HepG2 (cell line): ENCODE measurements around the gene HOXD4. TPM values are rescaled to one million over a fixed set of nuclear protein-coding genes. Genes with fewer than 3 reads are reported as not detected.

ENCODE experiments used
- AKAP8 ChIP-seq: sonication (generic); formaldehyde crosslinking; IDR thresholded peaks from 2 replicates; pipeline ENCODE4 v1.5.1; 2020; ENCODE audit warnings: mild to moderate bottlenecking, missing genetic modification reagents
- ELF3 ChIP-seq: IDR thresholded peaks from 2 replicates; pipeline ENCODE4 v1.6.1; 2016; ENCODE audit warnings: missing genetic modification reagents, missing compliant biosample characterization
- GZF1 ChIP-seq: sonication (generic); formaldehyde crosslinking; IDR thresholded peaks from 2 replicates; pipeline ENCODE4 v1.5.1; 2020; ENCODE audit warnings: mild to moderate bottlenecking, missing genetic modification reagents
- HOXA3 ChIP-seq: sonication (generic); formaldehyde crosslinking; IDR thresholded peaks from 2 replicates; pipeline ENCODE4 v1.5.0; 2020; ENCODE audit warnings: missing genetic modification reagents
- IKZF1 ChIP-seq: fragments of 450-650 bp; IDR thresholded peaks from 2 replicates; pipeline ENCODE4 v1.7.1; 2016
- JUNB ChIP-seq: sonication (generic); formaldehyde crosslinking; IDR thresholded peaks from 2 replicates; pipeline ENCODE4 v1.8.0; 2022; ENCODE audit warnings: missing genetic modification reagents, mild to moderate bottlenecking, borderline replicate concordance
- MAFG ChIP-seq: sonication (generic); formaldehyde crosslinking; IDR thresholded peaks from 2 replicates; pipeline ENCODE4 v1.5.1; 2020; ENCODE audit warnings: mild to moderate bottlenecking, missing genetic modification reagents
- MBNL3 ChIP-seq: fragments of 250-450 bp; sonication (Bioruptor Pico); conservative IDR thresholded peaks from 2 replicates; pipeline ENCODE4 v1.8.0; 2022; ENCODE audit warnings: mild to moderate bottlenecking, inconsistent platforms
- MEF2D ChIP-seq: sonication (generic); formaldehyde crosslinking; IDR thresholded peaks from 2 replicates; pipeline ENCODE4 v1.5.1; 2020; ENCODE audit warnings: mild to moderate bottlenecking, missing genetic modification reagents
- NFE2L2 ChIP-seq: fragments of 150-350 bp; IDR thresholded peaks from 2 replicates; pipeline ENCODE4 v1.6.1; 2014; ENCODE audit warnings: low read length
- POLR2A ChIP-seq, 2 experiments: IDR thresholded peaks; 2 replicates each; pipeline ENCODE4 v1.6.1; 2011; ENCODE audit warnings: low read depth in 2 of 2, low read length in 2 of 2, mild to moderate bottlenecking in 1 of 2, moderate library complexity in 1 of 2; ENCODE audit not compliant: insufficient read depth in 1 of 2
- POLR2AphosphoS5 ChIP-seq: IDR thresholded peaks from 2 replicates; pipeline ENCODE4 v1.6.1; 2012; ENCODE audit warnings: low read depth, low read length
- POLR2G ChIP-seq: fragments of 200-400 bp; formaldehyde crosslinking; IDR thresholded peaks from 2 replicates; pipeline ENCODE4 v1.6.1; 2018; ENCODE audit warnings: mild to moderate bottlenecking, low read depth, low read length, moderate library complexity
- SALL1 ChIP-seq: sonication (generic); formaldehyde crosslinking; IDR thresholded peaks from 2 replicates; pipeline ENCODE4 v1.8.0; 2022; ENCODE audit warnings: mild to moderate bottlenecking, missing genetic modification reagents
- SMARCC2 ChIP-seq: fragments of 450-650 bp; IDR thresholded peaks from 2 replicates; pipeline ENCODE4 v1.6.1; 2017; ENCODE audit warnings: antibody characterized with exemption, mild to moderate bottlenecking
- TAF15 ChIP-seq: fragments of 200-400 bp; formaldehyde crosslinking; IDR thresholded peaks from one replicate; pipeline ENCODE4 v1.6.1; 2018; ENCODE audit warnings: mild to moderate bottlenecking, low read depth, low read length; ENCODE audit not compliant: poor library complexity, severe bottlenecking
- TBP ChIP-seq: sonication (generic); formaldehyde crosslinking; IDR thresholded peaks from 2 replicates; pipeline ENCODE4 v1.5.0; 2020; ENCODE audit warnings: missing genetic modification reagents
- U2AF2 ChIP-seq: fragments of 200-400 bp; formaldehyde crosslinking; IDR thresholded peaks from 2 replicates; pipeline ENCODE4 v1.6.1; 2017; ENCODE audit warnings: low read depth, mild to moderate bottlenecking, low read length
- ZBTB20 ChIP-seq: sonication (generic); formaldehyde crosslinking; IDR thresholded peaks from 2 replicates; pipeline ENCODE4 v1.8.1; 2023; ENCODE audit warnings: missing genetic modification reagents, low read depth, mild to moderate bottlenecking, borderline replicate concordance
- ZNF180 ChIP-seq: sonication (generic); formaldehyde crosslinking; IDR thresholded peaks from 2 replicates; pipeline ENCODE4 v1.4.0; 2020; ENCODE audit warnings: low read depth, missing genetic modification reagents, borderline replicate concordance
- ZNF333 ChIP-seq: sonication (generic); formaldehyde crosslinking; IDR thresholded peaks from 2 replicates; pipeline ENCODE4 v1.4.0; 2020; ENCODE audit warnings: mild to moderate bottlenecking, missing genetic modification reagents, borderline replicate concordance
- ZNF460 ChIP-seq: sonication (generic); formaldehyde crosslinking; IDR thresholded peaks from 2 replicates; pipeline ENCODE4 v1.5.1; 2020; ENCODE audit warnings: missing genetic modification reagents, mild to moderate bottlenecking, borderline replicate concordance
- ZNF552 ChIP-seq: sonication (generic); formaldehyde crosslinking; IDR thresholded peaks from 2 replicates; pipeline ENCODE4 v1.9.0; 2022; ENCODE audit warnings: missing genetic modification reagents, mild to moderate bottlenecking, borderline replicate concordance
- ZNF710 ChIP-seq: sonication (generic); formaldehyde crosslinking; IDR thresholded peaks from 2 replicates; pipeline ENCODE4 v1.5.0; 2020; ENCODE audit warnings: mild to moderate bottlenecking, missing genetic modification reagents, borderline replicate concordance
- ZNF75D ChIP-seq: sonication (generic); formaldehyde crosslinking; IDR thresholded peaks from 2 replicates; pipeline ENCODE4 v1.8.1; 2023; ENCODE audit warnings: missing genetic modification reagents, mild to moderate bottlenecking, borderline replicate concordance
- ZNF790 ChIP-seq: sonication (generic); formaldehyde crosslinking; IDR thresholded peaks from 2 replicates; pipeline ENCODE4 v1.8.0; 2022; ENCODE audit warnings: missing genetic modification reagents, mild to moderate bottlenecking, borderline replicate concordance
- ZNF879 ChIP-seq: sonication (generic); formaldehyde crosslinking; IDR thresholded peaks from 2 replicates; pipeline ENCODE4 v1.8.1; 2023; ENCODE audit warnings: missing genetic modification reagents
- ZSCAN29 ChIP-seq: sonication (generic); formaldehyde crosslinking; conservative IDR thresholded peaks from 2 replicates; pipeline ENCODE4 v1.4.0; 2020; ENCODE audit warnings: mild to moderate bottlenecking, missing genetic modification reagents
- polyA plus RNA-seq, 8 experiments: library from polyadenylated mRNA; depleted of rRNA in 3 of 8; stranded (reverse) in 7 of 8; unstranded in 1 of 8; fragments of >200 nt; fragmentation: Illumina TruSeq in 4 of 8; extraction: Trizol in 4 of 8; gene quantifications; 2 replicates each; pipeline versions ENCODE4 v1.2.1 to v1.2.3, GENCODE V29; 2011 to 2016; ENCODE audit warnings: low read depth in 4 of 8, missing spikeins in 1 of 8, mixed read lengths in 1 of 8; ENCODE audit not compliant: insufficient read depth in 1 of 8
- total RNA-seq, 5 experiments: library from RNA; depleted of rRNA; stranded (reverse); fragments of >200 nt; fragmentation: Illumina TruSeq; extraction: Trizol; gene quantifications; 2 replicates each; pipeline ENCODE4 v1.2.3, GENCODE V29; 2016; ENCODE audit warnings: low read depth in 1 of 5
- TF ChIP-seq, protein P1 (sequence below): sonication (generic); formaldehyde crosslinking; conservative IDR thresholded peaks from 2 replicates; pipeline ENCODE4 v1.8.0; 2022; ENCODE audit warnings: missing genetic modification reagents

The HOXD4 gene
- total and polyA plus RNA-seq, 2 of the 13 experiments (the other 11 are each of a cell fraction or from before 2014, with no cell fraction given), result not detected

DNA sequence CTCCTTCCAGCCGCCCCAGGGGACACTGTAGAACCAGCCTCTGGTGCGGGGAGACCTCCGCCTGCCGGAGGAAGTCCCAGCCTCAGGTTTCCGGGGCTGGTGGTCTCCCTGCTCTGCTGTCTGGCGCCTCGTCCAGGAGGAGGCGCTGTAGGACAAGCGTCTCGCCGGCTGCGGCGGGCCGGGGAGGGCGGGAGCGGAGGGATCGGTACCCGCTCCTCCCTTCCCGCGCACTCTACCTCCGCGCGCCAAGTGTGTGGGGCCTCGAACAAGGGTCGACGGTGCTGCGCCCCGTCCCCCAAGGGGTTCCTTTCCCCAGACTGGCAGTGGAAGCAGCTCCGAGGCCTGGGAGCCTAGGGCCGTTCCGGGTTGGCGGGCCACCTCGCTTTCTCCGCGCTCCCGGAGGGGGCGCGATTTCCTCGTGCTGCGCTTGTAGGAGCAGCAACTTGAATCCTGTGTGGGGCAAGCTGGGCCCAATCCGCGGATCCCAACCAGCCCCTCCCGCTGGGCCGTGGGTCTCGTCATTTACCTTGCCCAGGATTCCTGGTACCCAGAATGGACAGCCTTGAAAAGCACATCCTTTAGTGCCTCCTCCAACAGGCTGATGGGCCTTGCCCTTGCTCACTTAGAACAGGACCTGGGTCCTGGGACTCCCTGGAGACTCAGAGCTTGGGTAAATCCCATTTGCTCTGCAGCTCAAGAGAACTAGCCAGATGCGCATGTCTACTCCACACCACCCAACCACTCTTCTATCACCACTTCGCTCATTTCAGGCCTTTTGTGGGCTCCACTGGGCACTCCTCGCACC is 10.6 kb upstream of the HOXD4 start (continued):
- TF ChIP-seq ZNF75D (no peak), TAF15 (peak; percentile 80), ZBTB20 (CRISPR knock-in tag) (no peak), TBP (CRISPR knock-in tag) (no peak), ZNF552 (CRISPR knock-in tag) (0 out of 2 replicates have a peak, but pooled peaks have one; percentile 71), SMARCC2 (no peak), JUNB (no peak), GZF1 (CRISPR knock-in tag) (no peak), ZNF180 (CRISPR knock-in tag) (no peak), ZNF333 (no peak), POLR2G (no peak), ZSCAN29 (CRISPR knock-in tag) (peak; percentile 58; the same call in 1 of the 2 replicates), NFE2L2 (no peak), ZNF790 (CRISPR knock-in tag) (peak; percentile 87), MEF2D (no peak), POLR2AphosphoS5 (no peak), ZNF460 (CRISPR knock-in tag) (no peak), MAFG (CRISPR knock-in tag) (no peak; the same call in 1 of the 2 replicates), ELF3 (CRISPR knock-in tag) (peak; percentile 63), U2AF2 (0 out of 2 replicates have a peak, but pooled peaks have one; percentile 41), ZNF879 (0 out of 2 replicates have a peak, but pooled peaks have one; percentile 81), MBNL3 (CRISPR knock-in tag) (no peak), POLR2A (IDR thresholded peaks at IDR 0.05; ENCODE audit: insufficient read depth in 1 of 2, low read depth in 2 of 2, low read length in 2 of 2) (no peak), HOXA3 (CRISPR knock-in tag) (peak; percentile 57; the same call in 1 of the 2 replicates), AKAP8 (CRISPR knock-in tag) (0 out of 2 replicates have a peak, but pooled peaks have one; percentile 37), ZNF710 (CRISPR knock-in tag) (no peak; the same call in 1 of the 2 replicates), SALL1 (CRISPR knock-in tag) (peak; percentile 72), IKZF1 (no peak)
- TF ChIP-seq, protein P1, sequence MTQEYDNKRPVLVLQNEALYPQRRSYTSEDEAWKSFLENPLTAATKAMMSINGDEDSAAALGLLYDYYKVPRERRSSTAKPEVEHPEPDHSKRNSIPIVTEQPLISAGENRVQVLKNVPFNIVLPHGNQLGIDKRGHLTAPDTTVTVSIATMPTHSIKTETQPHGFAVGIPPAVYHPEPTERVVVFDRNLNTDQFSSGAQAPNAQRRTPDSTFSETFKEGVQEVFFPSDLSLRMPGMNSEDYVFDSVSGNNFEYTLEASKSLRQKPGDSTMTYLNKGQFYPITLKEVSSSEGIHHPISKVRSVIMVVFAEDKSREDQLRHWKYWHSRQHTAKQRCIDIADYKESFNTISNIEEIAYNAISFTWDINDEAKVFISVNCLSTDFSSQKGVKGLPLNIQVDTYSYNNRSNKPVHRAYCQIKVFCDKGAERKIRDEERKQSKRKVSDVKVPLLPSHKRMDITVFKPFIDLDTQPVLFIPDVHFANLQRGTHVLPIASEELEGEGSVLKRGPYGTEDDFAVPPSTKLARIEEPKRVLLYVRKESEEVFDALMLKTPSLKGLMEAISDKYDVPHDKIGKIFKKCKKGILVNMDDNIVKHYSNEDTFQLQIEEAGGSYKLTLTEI (CRISPR knock-in tag), result no peak
